Skeletal muscle tissue (tissue), 4 donors: ENCODE results near the gene AXIN1. TPM values are rescaled to one million over a fixed set of nuclear protein-coding genes. Genes with fewer than 3 reads are reported as not detected.

Source experiments
- H3K27ac ChIP-seq: one replicate; pipeline ENCODE4 v1.7.0; 2013; ENCODE audit warnings: mild to moderate bottlenecking, low read depth, low read length, inconsistent platforms
- H3K27me3 ChIP-seq, 3 donors: one replicate each; pipeline ENCODE4 v1.7.0; 2013; ENCODE audit warnings: low read length in 3 of 3; ENCODE audit not compliant: control insufficient read depth in 3 of 3, insufficient read depth in 3 of 3
- H3K36me3 ChIP-seq, 3 donors: one replicate each; pipeline ENCODE4 v1.7.0; 2013; ENCODE audit warnings: low read length in 3 of 3; ENCODE audit not compliant: control insufficient read depth in 3 of 3, insufficient read depth in 3 of 3
- H3K4me1 ChIP-seq, 3 donors: one replicate each; pipeline ENCODE4 v1.7.0; 2013; ENCODE audit warnings: low read length in 3 of 3, mild to moderate bottlenecking in 3 of 3; ENCODE audit not compliant: control insufficient read depth in 3 of 3, insufficient read depth in 3 of 3
- H3K4me3 ChIP-seq, 3 donors: one replicate each; pipeline ENCODE4 v1.7.0; 2013; ENCODE audit warnings: low read length in 3 of 3
- H3K9ac ChIP-seq, 3 donors: one replicate each; pipeline ENCODE4 v1.7.0; 2013; ENCODE audit warnings: low read length in 3 of 3, mild to moderate bottlenecking in 3 of 3, moderate library complexity in 2 of 3, low read depth in 1 of 3
- H3K9me3 ChIP-seq, 3 donors: one replicate each; pipeline ENCODE4 v1.7.0; 2013; ENCODE audit warnings: low read length in 3 of 3; ENCODE audit not compliant: control insufficient read depth in 3 of 3
- total RNA-seq: library from RNA; depleted of rRNA; stranded (reverse); fragments of >200 nt; gene quantifications from one replicate; pipeline ENCODE4 v1.2.3, GENCODE V29; 2014
- donor health status: Osteomylitis.

The AXIN1 gene
- total RNA-seq, 1 donor from 2014 or later, result 8.9 TPM

DNA sequence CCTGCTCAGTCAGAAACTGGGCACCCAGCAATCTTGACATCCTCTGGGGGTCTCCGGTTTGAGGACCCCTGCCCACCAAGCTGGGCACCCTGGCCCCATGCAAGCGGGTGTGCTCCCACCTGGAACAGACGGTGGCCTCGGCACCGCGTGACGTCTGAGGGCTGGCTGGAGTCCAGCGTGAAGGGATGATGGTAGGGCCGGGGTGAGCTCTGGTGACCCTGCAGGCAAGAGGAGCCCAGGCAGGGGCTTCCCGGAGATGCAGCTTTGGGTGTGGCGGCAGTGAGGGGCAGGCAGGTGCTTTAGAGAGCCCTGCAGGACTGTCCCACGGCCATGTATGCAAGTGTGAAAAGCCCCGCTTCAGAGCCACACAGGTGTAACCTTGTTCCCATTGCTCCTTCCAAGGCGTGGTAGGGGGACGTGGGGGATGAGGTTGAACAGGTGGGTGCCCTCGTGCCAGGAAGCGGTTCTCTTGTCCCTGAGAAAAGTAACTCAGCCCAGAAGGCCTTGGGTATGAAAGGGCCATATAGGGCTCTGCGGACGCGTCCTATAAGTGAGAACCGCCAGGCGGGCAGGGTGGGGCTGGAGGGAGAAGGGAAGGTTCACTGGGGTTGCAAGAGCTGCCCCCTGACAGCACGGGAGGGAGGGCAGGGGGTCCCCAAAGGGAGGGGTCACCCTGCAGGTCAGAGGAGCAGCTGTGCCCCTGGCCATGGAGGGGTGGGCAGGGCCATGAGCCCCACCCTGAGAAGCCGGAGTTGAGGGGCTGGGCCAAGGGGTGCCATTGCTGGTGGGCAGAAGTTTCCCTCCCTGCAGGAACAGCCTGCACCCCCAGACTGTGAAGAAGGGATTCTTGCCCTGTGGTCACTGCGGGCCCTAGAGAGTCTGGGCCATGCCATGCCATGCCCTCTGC lies 86.0 kb downstream of the AXIN1 start:
- H3K4me3 ChIP-seq, result no peak overlapping the region
- H3K9ac ChIP-seq, result peak overlapping the region in 1 of 3 donors; percentile 50
- H3K9me3 ChIP-seq, result no peaks in the 10 kb centered on the region
- peaks cover 0 to 7% (median 0%) of the 10 kb centered on the region in 3 donors for H3K27me3 ChIP-seq
- no peak overlapping the region for H3K27ac ChIP-seq
- peaks cover 3 to 9% (median 8%) of the 10 kb centered on the region in 3 donors for H3K4me1 ChIP-seq
- peaks cover 27 to 42% (median 35%) of the 10 kb centered on the region in 3 donors for H3K36me3 ChIP-seq

- no peaks in the 10 kb centered on the region for H3K9me3 ChIP-seq
- peaks cover 35 to 50% (median 40%) of the 10 kb centered on the region in 3 donors for H3K36me3 ChIP-seq
- H3K27me3 ChIP-seq, result peaks cover 0 to 3% (median 0%) of the 10 kb centered on the region in 3 donors
- H3K4me3 ChIP-seq, result no peak overlapping the region
- H3K9ac ChIP-seq, result peak overlapping the region in 1 of 3 donors; percentile 50
- peaks cover 3 to 9% (median 8%) of the 10 kb centered on the region in 3 donors for H3K4me1 ChIP-seq
- no peak overlapping the region for H3K27ac ChIP-seq
Measured at GRCh38 chr16:265711-266110, 86.8 kb downstream of the AXIN1 start.

DNA sequence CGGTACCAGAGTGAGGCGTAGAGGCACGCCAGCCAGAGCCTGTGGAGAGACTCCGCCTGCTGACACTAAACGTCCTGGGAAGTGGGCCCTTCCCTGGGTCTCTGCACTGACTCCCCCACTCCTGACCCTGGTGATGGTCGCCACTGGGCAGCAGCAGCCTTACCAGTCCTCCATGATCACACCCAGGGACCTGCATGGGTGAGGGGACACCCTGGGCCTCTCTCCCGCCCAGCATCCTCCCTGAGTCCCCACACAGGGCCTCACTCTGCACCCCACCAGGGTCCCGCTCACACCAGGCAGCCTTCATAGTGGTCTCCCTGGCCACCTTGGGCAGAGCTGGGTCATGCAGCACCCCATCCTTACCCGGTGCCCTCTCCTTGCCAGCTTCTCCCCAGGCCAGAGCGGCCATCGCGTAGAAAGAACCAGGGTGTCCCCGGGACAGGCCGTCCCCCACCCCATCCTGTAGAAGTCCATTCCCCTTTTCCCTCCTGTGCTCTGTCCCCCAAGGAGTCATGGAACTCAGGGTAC lies 87.5 kb downstream of the AXIN1 start:
- Histone ChIP-seq H3K27ac (no peak overlapping the region), H3K27me3 (no peaks in the 10 kb centered on the region), H3K4me3 (no peak overlapping the region), H3K4me1 (peaks cover 3 to 9% (median 8%) of the 10 kb centered on the region in 3 donors), H3K36me3 (peaks cover 39 to 57% (median 46%) of the 10 kb centered on the region in 3 donors), H3K9me3 (no peaks in the 10 kb centered on the region), H3K9ac (no peak overlapping the region)

DNA sequence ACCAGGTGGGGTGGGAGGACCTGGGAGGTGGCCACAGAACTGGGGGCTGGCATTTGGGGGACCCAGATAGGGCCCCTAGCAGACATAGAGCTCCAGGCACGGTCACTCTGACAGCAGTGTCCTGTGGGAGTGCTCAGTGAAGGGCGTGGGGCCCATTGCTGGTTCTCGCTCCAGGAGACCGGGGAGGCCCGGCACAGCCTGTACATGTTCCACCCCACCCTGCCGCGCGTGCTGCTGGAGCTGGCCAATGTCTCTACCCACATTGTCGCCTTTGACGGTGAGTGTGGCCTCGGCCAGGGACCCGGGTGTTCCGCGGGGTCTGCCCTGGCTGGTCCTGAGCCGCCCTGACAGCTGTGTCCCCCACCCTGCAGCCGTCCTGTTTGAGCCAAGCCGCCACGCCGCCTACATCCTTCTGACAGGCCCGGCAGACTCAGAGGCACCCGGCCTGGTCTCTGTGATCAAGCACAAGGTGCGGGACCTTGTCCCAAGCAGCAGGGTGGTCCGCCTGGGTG lies 88.0 kb downstream of the AXIN1 start:
- Histone ChIP-seq H3K36me3 (peaks cover 44 to 60% (median 51%) of the 10 kb centered on the region in 3 donors), H3K27me3 (no peaks in the 10 kb centered on the region), H3K27ac (no peak overlapping the region), H3K4me1 (peaks cover 3 to 9% (median 8%) of the 10 kb centered on the region in 3 donors), H3K4me3 (no peak overlapping the region), H3K9ac (no peak overlapping the region), H3K9me3 (no peaks in the 10 kb centered on the region)

- Histone ChIP-seq H3K36me3 (peaks cover 49 to 60% (median 51%) of the 10 kb centered on the region in 3 donors), H3K9me3 (no peaks in the 10 kb centered on the region), H3K27ac (no peak overlapping the region), H3K9ac (no peak overlapping the region), H3K4me3 (no peak overlapping the region), H3K27me3 (no peaks in the 10 kb centered on the region), H3K4me1 (peaks cover 3 to 9% (median 8%) of the 10 kb centered on the region in 3 donors)
Measured at GRCh38 chr16:263944-264343, 88.6 kb downstream of the AXIN1 start.

GRCh38 chr16:263182-263774 lies 89.2 kb downstream of the AXIN1 start:
- H3K9ac ChIP-seq, result no peak overlapping the region
- no peak overlapping the region for H3K27ac ChIP-seq
- H3K4me1 ChIP-seq, result peaks cover 3 to 9% (median 8%) of the 10 kb centered on the region in 3 donors
- no peaks in the 10 kb centered on the region for H3K9me3 ChIP-seq
- H3K27me3 ChIP-seq, result no peaks in the 10 kb centered on the region
- peaks cover 49 to 60% (median 51%) of the 10 kb centered on the region in 3 donors for H3K36me3 ChIP-seq
- no peak overlapping the region for H3K4me3 ChIP-seq

GRCh38 chr16:262121-262745 lies 90.3 kb downstream of the AXIN1 start:
- H3K9ac ChIP-seq, result no peak overlapping the region
- no peak overlapping the region for H3K27ac ChIP-seq
- H3K36me3 ChIP-seq, result peaks cover 49 to 60% (median 51%) of the 10 kb centered on the region in 3 donors
- H3K4me3 ChIP-seq, result no peak overlapping the region
- H3K9me3 ChIP-seq, result no peaks in the 10 kb centered on the region
- H3K27me3 ChIP-seq, result no peaks in the 10 kb centered on the region
- peaks cover 3 to 9% (median 8%) of the 10 kb centered on the region in 3 donors for H3K4me1 ChIP-seq

- peaks cover 3 to 7% (median 7%) of the 10 kb centered on the region in 3 donors for H3K4me1 ChIP-seq
- peaks cover 50 to 58% (median 53%) of the 10 kb centered on the region in 3 donors for H3K36me3 ChIP-seq
- no peak overlapping the region for H3K9ac ChIP-seq
- no peak overlapping the region for H3K4me3 ChIP-seq
- H3K27me3 ChIP-seq, result no peaks in the 10 kb centered on the region
- H3K27ac ChIP-seq, result no peak overlapping the region
- H3K9me3 ChIP-seq, result no peaks in the 10 kb centered on the region
Measured at GRCh38 chr16:261031-261691, 91.4 kb downstream of the AXIN1 start.

DNA sequence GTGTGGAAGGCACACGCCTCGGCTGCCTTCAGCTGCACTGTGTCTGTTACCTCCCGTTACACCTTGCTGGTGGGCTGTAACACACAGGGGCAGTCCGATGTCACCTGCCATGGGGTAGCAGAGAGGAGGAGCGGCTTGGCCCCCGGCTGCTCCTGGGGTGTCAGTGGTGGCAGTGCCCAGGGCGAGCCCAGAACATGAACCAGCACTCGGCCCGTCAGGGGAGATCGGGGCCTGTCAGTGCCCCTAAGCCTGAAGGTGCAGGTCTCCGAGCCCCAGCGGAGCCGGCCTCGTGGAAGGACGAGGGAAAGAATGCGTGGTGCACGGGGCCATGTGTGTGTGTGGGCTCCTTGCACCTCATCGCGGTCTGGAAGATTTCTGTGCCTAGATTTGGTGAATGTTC lies 92.2 kb downstream of the AXIN1 start:
- Histone ChIP-seq H3K36me3 (peaks cover 57 to 59% (median 59%) of the 10 kb centered on the region in 3 donors), H3K27ac (no peak overlapping the region)

More for the DNA sequence above, 92.2 kb downstream of the AXIN1 start:
- Histone ChIP-seq H3K4me3 (no peak overlapping the region), H3K27me3 (no peaks in the 10 kb centered on the region), H3K9me3 (no peaks in the 10 kb centered on the region), H3K4me1 (peaks cover 0 to under 1% (median 0%) of the 10 kb centered on the region in 3 donors), H3K9ac (no peak overlapping the region)
